GM10248 (cell line): ENCODE results near the gene TLR8.

Experiments
- CTCF ChIA-PET: fragments of 300-600 bp; sonication (Branson Sonifier 250); formaldehyde crosslinking; extraction: SDS; loops from one replicate; lab custom pipeline; 2021; ENCODE audit warnings: antibody characterized with exemption; lab: Yijun Ruan, JAX
- POLR2A ChIA-PET: fragments of 350-650 bp; sonication (Branson Sonifier 250); formaldehyde crosslinking; extraction: SDS; loops from one replicate; lab custom pipeline; 2020; ENCODE audit warnings: antibody characterized with exemption; lab: Yijun Ruan, JAX
- DNase-seq: peaks from one replicate; pipeline ENCODE4 v3.0.0; 2012; ENCODE audit errors: extremely low spot score
- CTCF ChIP-seq: IDR thresholded peaks from 2 replicates; pipeline ENCODE4 v1.5.1; 2012; ENCODE audit warnings: mild to moderate bottlenecking, low read depth; ENCODE audit errors: extremely low read depth, missing control alignments, control extremely low read depth

Gene TLR8

DNA sequence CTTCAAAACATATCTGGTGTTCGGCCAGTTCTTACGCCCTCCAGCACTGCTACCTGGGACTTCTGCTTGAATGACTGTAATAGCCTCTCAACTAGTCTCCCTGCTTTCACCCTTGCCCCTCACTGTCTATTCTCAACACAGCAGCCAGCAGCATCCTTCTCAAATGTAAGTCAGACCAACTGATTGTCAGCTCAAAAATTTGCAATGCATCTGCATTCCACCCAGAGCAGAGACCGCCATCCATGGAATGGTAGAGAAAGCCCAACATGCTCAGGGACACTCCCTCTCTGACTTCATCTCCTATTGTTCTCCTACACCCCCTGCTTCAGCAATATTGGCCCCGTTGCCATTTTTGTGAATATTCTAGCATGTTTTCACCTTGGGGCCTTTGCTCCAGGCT is 33.7 kb upstream of the TLR8 start:
- ChIA-PET POLR2A (no interaction called here), CTCF (interaction anchor here (0.6 kb wide), 1 partner anchor 59 kb away, joined by 3 read pairs; no protein-coding TSS in a partner anchor)
- no peak for TF ChIP-seq CTCF
- no peak for DNase-seq

- no peak for TF ChIP-seq CTCF
- ChIA-PET CTCF (interaction anchor here (1.2 to 1.8 kb wide), 2 partner anchors 60 to 72 kb away, joined by 3 to 5 read pairs; no protein-coding TSS in a partner anchor), POLR2A (no interaction called here)
- no peak for DNase-seq
Measured at GRCh38 chrX:12874581-12874980, 31.8 kb upstream of the TLR8 start.

DNA sequence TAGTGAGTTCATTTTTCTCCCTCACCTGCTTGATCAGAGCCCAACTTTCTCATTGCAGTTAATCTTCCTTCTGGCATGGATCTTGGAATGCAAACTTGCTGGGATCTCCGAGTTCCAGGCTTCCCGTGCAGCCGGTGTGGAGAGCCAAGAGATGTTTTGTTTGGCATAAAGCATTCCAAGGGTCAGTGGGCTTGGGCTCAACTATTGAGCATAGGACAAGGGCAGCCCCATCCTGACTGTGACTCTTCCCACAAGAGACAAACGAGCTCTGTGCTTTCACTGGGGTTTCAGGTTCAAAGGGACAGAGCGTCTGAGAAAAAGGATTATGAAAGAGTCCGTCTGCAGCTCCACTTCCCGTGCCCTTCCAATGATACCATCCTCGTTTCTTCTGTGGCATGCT is 29.0 kb upstream of the TLR8 start:
- TF ChIP-seq CTCF, result no peak
- ChIA-PET CTCF (interaction anchor here (1.0 kb wide), 1 partner anchor 16 kb away, joined by 3 read pairs; no protein-coding TSS in a partner anchor), POLR2A (no interaction called here)
- DNase-seq, result no peak

DNA sequence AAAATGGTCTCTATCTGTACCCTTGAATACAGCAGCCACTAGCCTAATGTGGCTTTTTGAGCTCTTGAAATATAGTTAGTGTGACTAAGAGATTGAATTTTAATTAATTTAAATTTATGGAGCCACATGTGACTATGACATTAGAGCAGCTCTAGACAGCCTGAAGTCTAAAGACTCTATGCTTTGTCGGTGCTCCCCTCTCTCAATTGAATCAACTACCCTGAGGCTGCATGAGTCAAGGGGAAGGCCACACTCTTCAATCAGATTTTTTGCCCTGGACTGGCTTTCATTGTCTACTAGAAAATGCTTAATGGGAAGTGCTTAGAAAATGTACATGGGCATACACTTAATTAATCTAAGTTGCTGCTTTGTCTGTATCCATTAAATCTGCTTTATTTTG is 27.9 kb upstream of the TLR8 start:
- DNase-seq, result no peak
- ChIA-PET CTCF (interaction anchor here (1.0 to 1.3 kb wide), 3 partner anchors 15 to 68 kb away, joined by 3 to 4 read pairs (median 3); no protein-coding TSS in a partner anchor), POLR2A (no interaction called here)
- no peak for TF ChIP-seq CTCF

DNA sequence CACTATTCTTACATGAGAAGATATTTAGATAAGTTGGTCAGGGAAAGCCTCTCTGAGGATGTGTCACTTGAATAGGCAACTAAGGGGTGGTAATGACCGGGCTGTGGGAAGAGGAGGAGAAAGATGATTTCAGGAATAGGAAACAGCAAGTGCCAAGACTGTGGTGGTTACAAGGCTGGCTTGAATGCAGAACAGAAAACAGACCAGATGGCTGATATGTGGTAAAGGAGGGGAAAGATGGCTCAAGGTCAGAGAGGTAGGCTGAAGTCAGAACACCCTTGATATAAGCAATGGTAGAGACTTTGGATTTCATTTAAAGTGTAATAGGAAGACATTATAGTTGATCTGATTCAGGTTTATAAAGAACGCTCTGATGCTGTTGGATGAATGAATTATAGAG is 24.5 kb upstream of the TLR8 start:
- ChIA-PET CTCF (no interaction called here), POLR2A (no interaction called here)
- no peak for DNase-seq
- TF ChIP-seq CTCF, result no peak

DNA sequence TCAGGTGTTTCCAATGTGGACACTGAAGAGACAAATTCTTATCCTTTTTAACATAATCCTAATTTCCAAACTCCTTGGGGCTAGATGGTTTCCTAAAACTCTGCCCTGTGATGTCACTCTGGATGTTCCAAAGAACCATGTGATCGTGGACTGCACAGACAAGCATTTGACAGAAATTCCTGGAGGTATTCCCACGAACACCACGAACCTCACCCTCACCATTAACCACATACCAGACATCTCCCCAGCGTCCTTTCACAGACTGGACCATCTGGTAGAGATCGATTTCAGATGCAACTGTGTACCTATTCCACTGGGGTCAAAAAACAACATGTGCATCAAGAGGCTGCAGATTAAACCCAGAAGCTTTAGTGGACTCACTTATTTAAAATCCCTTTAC is 20.9 kb upstream of the TLR8 start:
- CTCF ChIA-PET, result interaction anchor here (1.3 kb wide), 1 partner anchor 8 kb away, joined by 3 read pairs; no protein-coding TSS in a partner anchor
- no peak for TF ChIP-seq CTCF
- POLR2A ChIA-PET, result no interaction called here
- DNase-seq, result no peak
